K562 (cell line): ENCODE measurements around the gene HAPLN2. TPM values are rescaled to one million over a fixed set of nuclear protein-coding genes. Genes with fewer than 3 reads are reported as not detected.
A peak's percentile ranks its signal among the peaks of the same experiment; 100 is the strongest.

ENCODE experiments used
- ILK ChIP-seq: fragments of 450-650 bp; IDR thresholded peaks from 2 replicates; pipeline ENCODE4 v1.6.1; 2016; ENCODE audit warnings: missing genetic modification characterization, low read depth, mild to moderate bottlenecking, missing compliant biosample characterization, moderate library complexity, borderline replicate concordance
- RAD21 ChIP-seq, 2 experiments: fragments of 250-450 bp in 1 of 2; fragments of 450-650 bp in 1 of 2; sonication (Bioruptor Pico) in 1 of 2; formaldehyde crosslinking in 1 of 2; IDR thresholded peaks in 1 of 2; conservative IDR thresholded peaks in 1 of 2; 2 replicates each; pipeline versions ENCODE4 v1.4.0 to v1.8.0; 2020 to 2022; ENCODE audit warnings: mild to moderate bottlenecking in 2 of 2, moderate library complexity in 1 of 2
- RFX5 ChIP-seq: IDR thresholded peaks from 2 replicates; pipeline ENCODE4 v1.6.1; 2011; ENCODE audit warnings: low read depth, mild to moderate bottlenecking, improper control_type of control experiment, low read length
- RNF2 ChIP-seq: sonication (generic); IDR thresholded peaks from 2 replicates; pipeline ENCODE4 v1.6.1; 2016
- SMC3 ChIP-seq: conservative IDR thresholded peaks from 2 replicates; pipeline ENCODE4 v1.6.1; 2011; ENCODE audit warnings: low read depth, low read length, improper control_type of control experiment; ENCODE audit not compliant: insufficient read depth
- TSHZ1 ChIP-seq: fragments of 250-450 bp; sonication (Bioruptor Pico); IDR thresholded peaks from 2 replicates; pipeline ENCODE4 v1.4.0; 2020; ENCODE audit warnings: mild to moderate bottlenecking, moderate library complexity
- ZBTB7A ChIP-seq: IDR thresholded peaks from 2 replicates; pipeline ENCODE4 v1.6.1; 2011; ENCODE audit warnings: low read depth, mild to moderate bottlenecking, low read length, moderate library complexity, borderline replicate concordance; ENCODE audit not compliant: control insufficient read depth
- ZNF644 ChIP-seq: fragments of 200-800 bp; sonication (Bioruptor generic); IDR thresholded peaks from 2 replicates; pipeline ENCODE4 v1.6.1; 2016; ENCODE audit warnings: low read depth, missing genetic modification characterization, missing compliant biosample characterization
- polyA plus RNA-seq, 8 experiments: library from polyadenylated mRNA; depleted of rRNA in 4 of 8; stranded (reverse) in 5 of 8; unstranded in 3 of 8; fragments of >200 nt; fragmentation: Nextera tagmentation in 2 of 8; fragmentation: Illumina TruSeq in 1 of 8; extraction: Ambion mirVana in 2 of 8; extraction: Trizol in 1 of 8; gene quantifications; 2 replicates each; pipeline versions ENCODE4 v1.2.1 to v1.2.3, GENCODE V29; 2011 to 2014; ENCODE audit warnings: inconsistent platforms in 1 of 8, missing spikeins in 1 of 8
- total RNA-seq, 7 experiments: library from RNA; depleted of rRNA in 6 of 7; stranded (reverse); fragments of >200 nt in 6 of 7; fragmentation: Illumina TruSeq in 2 of 7; extraction: Trizol in 2 of 7; gene quantifications; 2 replicates each; pipeline versions ENCODE4 v1.2.1 to v1.2.3, GENCODE V29; 2011 to 2021; ENCODE audit warnings: low replicate concordance in 1 of 7
- TF ChIP-seq, protein P1 (sequence below): fragments of 450-650 bp; IDR thresholded peaks from 2 replicates; pipeline ENCODE4 v1.6.1; 2016; ENCODE audit warnings: mild to moderate bottlenecking, moderate library complexity

The HAPLN2 gene
- total and polyA plus RNA-seq, 9 of the 15 experiments (the other 6 are each of a cell fraction or from before 2014, with no cell fraction given) = 0.14 to 5.2 (median 3.8) TPM; not detected in 4

DNA sequence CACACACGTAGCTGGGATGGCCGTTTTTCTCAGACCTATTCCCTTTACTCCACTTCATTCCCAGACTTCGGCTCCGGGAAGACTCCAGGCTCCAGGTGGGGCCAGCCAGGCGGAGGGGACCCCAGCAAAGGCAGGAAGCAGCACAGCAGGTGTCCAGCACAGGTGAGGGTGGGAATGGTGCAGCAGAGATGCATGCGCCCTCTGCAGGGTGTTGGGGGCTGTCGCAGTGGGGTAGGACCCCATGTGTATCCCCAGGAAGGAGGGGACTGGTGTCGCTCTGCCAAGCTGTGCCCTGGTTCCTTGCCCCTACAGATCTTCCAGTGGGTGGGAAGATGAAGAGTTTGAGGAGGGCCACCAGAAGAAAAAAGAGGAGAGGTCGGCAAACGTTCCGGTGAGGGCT, 34.4 kb upstream of the HAPLN2 start (continued):
- no peak for TF ChIP-seq RFX5
- TF ChIP-seq RNF2 = no peak
- TF ChIP-seq SMC3 = peak; percentile 23; the same call in 1 of the 2 replicates
- TF ChIP-seq ILK (tag) = no peak
- peak in 1 of 2 experiments; percentile 29; a peak in 2 of 4 replicates for TF ChIP-seq RAD21 (CRISPR knock-in tag; conservative IDR thresholded peaks at IDR 0.05 in 1 of 2, IDR thresholded peaks at IDR 0.05 in 1 of 2)
- no peak for TF ChIP-seq TSHZ1 (CRISPR knock-in tag)
- TF ChIP-seq ZBTB7A = peak; percentile 67; the same call in 1 of the 2 replicates
- TF ChIP-seq ZNF644 (tag) = no peak
- TF ChIP-seq, protein P1, sequence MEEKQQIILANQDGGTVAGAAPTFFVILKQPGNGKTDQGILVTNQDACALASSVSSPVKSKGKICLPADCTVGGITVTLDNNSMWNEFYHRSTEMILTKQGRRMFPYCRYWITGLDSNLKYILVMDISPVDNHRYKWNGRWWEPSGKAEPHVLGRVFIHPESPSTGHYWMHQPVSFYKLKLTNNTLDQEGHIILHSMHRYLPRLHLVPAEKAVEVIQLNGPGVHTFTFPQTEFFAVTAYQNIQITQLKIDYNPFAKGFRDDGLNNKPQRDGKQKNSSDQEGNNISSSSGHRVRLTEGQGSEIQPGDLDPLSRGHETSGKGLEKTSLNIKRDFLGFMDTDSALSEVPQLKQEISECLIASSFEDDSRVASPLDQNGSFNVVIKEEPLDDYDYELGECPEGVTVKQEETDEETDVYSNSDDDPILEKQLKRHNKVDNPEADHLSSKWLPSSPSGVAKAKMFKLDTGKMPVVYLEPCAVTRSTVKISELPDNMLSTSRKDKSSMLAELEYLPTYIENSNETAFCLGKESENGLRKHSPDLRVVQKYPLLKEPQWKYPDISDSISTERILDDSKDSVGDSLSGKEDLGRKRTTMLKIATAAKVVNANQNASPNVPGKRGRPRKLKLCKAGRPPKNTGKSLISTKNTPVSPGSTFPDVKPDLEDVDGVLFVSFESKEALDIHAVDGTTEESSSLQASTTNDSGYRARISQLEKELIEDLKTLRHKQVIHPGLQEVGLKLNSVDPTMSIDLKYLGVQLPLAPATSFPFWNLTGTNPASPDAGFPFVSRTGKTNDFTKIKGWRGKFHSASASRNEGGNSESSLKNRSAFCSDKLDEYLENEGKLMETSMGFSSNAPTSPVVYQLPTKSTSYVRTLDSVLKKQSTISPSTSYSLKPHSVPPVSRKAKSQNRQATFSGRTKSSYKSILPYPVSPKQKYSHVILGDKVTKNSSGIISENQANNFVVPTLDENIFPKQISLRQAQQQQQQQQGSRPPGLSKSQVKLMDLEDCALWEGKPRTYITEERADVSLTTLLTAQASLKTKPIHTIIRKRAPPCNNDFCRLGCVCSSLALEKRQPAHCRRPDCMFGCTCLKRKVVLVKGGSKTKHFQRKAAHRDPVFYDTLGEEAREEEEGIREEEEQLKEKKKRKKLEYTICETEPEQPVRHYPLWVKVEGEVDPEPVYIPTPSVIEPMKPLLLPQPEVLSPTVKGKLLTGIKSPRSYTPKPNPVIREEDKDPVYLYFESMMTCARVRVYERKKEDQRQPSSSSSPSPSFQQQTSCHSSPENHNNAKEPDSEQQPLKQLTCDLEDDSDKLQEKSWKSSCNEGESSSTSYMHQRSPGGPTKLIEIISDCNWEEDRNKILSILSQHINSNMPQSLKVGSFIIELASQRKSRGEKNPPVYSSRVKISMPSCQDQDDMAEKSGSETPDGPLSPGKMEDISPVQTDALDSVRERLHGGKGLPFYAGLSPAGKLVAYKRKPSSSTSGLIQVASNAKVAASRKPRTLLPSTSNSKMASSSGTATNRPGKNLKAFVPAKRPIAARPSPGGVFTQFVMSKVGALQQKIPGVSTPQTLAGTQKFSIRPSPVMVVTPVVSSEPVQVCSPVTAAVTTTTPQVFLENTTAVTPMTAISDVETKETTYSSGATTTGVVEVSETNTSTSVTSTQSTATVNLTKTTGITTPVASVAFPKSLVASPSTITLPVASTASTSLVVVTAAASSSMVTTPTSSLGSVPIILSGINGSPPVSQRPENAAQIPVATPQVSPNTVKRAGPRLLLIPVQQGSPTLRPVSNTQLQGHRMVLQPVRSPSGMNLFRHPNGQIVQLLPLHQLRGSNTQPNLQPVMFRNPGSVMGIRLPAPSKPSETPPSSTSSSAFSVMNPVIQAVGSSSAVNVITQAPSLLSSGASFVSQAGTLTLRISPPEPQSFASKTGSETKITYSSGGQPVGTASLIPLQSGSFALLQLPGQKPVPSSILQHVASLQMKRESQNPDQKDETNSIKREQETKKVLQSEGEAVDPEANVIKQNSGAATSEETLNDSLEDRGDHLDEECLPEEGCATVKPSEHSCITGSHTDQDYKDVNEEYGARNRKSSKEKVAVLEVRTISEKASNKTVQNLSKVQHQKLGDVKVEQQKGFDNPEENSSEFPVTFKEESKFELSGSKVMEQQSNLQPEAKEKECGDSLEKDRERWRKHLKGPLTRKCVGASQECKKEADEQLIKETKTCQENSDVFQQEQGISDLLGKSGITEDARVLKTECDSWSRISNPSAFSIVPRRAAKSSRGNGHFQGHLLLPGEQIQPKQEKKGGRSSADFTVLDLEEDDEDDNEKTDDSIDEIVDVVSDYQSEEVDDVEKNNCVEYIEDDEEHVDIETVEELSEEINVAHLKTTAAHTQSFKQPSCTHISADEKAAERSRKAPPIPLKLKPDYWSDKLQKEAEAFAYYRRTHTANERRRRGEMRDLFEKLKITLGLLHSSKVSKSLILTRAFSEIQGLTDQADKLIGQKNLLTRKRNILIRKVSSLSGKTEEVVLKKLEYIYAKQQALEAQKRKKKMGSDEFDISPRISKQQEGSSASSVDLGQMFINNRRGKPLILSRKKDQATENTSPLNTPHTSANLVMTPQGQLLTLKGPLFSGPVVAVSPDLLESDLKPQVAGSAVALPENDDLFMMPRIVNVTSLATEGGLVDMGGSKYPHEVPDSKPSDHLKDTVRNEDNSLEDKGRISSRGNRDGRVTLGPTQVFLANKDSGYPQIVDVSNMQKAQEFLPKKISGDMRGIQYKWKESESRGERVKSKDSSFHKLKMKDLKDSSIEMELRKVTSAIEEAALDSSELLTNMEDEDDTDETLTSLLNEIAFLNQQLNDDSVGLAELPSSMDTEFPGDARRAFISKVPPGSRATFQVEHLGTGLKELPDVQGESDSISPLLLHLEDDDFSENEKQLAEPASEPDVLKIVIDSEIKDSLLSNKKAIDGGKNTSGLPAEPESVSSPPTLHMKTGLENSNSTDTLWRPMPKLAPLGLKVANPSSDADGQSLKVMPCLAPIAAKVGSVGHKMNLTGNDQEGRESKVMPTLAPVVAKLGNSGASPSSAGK = no peak
- TF ChIP-seq, all 486 proteins: peak for 6
